Trophoblast cell (in vitro differentiated cells and primary cell): Measurements from ENCODE around the gene PALLD.
A peak's percentile ranks its signal among the peaks of the same experiment; 100 is the strongest.

Source experiments
- DNase-seq, 2 donors: peaks; one replicate each; pipeline ENCODE4 v3.0.0-alpha.2; 2016
- H2AFZ ChIP-seq: 2 replicates; pipeline ENCODE4 v1.6.1; 2013; ENCODE audit warnings: low read length, moderate library complexity, mild to moderate bottlenecking; ENCODE audit not compliant: insufficient read depth, poor library complexity
- H2AK5ac ChIP-seq: 2 replicates; pipeline ENCODE4 v1.6.1; 2013; ENCODE audit warnings: mild to moderate bottlenecking, low read length
- H2BK120ac ChIP-seq: 2 replicates; pipeline ENCODE4 v1.6.1; 2013; ENCODE audit warnings: low read length, mild to moderate bottlenecking, moderate library complexity; ENCODE audit not compliant: insufficient read depth, poor library complexity
- H2BK12ac ChIP-seq: 2 replicates; pipeline ENCODE4 v1.6.1; 2013; ENCODE audit warnings: mild to moderate bottlenecking, low read length, moderate library complexity
- H2BK5ac ChIP-seq: 2 replicates; pipeline ENCODE4 v1.6.1; 2013; ENCODE audit warnings: low read length, low read depth, moderate library complexity, mild to moderate bottlenecking; ENCODE audit not compliant: poor library complexity
- H3K14ac ChIP-seq: 2 replicates; pipeline ENCODE4 v1.6.1; 2013; ENCODE audit warnings: mild to moderate bottlenecking, low read length
- H3K18ac ChIP-seq: 2 replicates; pipeline ENCODE4 v1.6.1; 2013; ENCODE audit warnings: mild to moderate bottlenecking, low read length
- H3K23ac ChIP-seq: 2 replicates; pipeline ENCODE4 v1.6.1; 2013; ENCODE audit warnings: low read length
- H3K27ac ChIP-seq: 2 replicates; pipeline ENCODE4 v1.5.1; 2013; ENCODE audit warnings: low read depth, mild to moderate bottlenecking, inconsistent platforms, low read length, moderate library complexity
- H3K27me3 ChIP-seq: 2 replicates; pipeline ENCODE4 v1.6.1; 2013; ENCODE audit warnings: inconsistent platforms, mild to moderate bottlenecking, low read length, moderate library complexity; ENCODE audit not compliant: insufficient read depth
- H3K36me3 ChIP-seq, 2 experiments: 1 replicate in 1 of 2; 2 replicates in 1 of 2; pipeline ENCODE4 v1.6.1; 2013; ENCODE audit warnings: low read length in 2 of 2, mild to moderate bottlenecking in 2 of 2, moderate library complexity in 1 of 2; ENCODE audit not compliant: insufficient read depth in 2 of 2, control insufficient read depth in 1 of 2
- H3K4ac ChIP-seq: 2 replicates; pipeline ENCODE4 v1.6.1; 2013; ENCODE audit warnings: low read depth, mild to moderate bottlenecking, low read length, moderate library complexity
- H3K4me1 ChIP-seq, 2 experiments: 1 replicate in 1 of 2; 2 replicates in 1 of 2; pipeline ENCODE4 v1.6.1; 2013; ENCODE audit warnings: low read length in 2 of 2, mild to moderate bottlenecking in 2 of 2, moderate library complexity in 1 of 2; ENCODE audit not compliant: insufficient read depth in 2 of 2, control insufficient read depth in 1 of 2
- H3K4me2 ChIP-seq: 2 replicates; pipeline ENCODE4 v1.6.1; 2013; ENCODE audit warnings: inconsistent platforms, mild to moderate bottlenecking, low read length, moderate library complexity
- H3K4me3 ChIP-seq: 2 replicates; pipeline ENCODE4 v1.5.1; 2013; ENCODE audit warnings: mild to moderate bottlenecking, low read depth, low read length, inconsistent platforms
- H3K79me1 ChIP-seq: one replicate; pipeline ENCODE4 v1.6.1; 2013; ENCODE audit warnings: low read length
- H3K79me2 ChIP-seq: 2 replicates; pipeline ENCODE4 v1.6.1; 2013; ENCODE audit warnings: low read length, mild to moderate bottlenecking; ENCODE audit not compliant: control insufficient read depth, insufficient read depth, poor library complexity
- H3K9ac ChIP-seq: 2 replicates; pipeline ENCODE4 v1.6.1; 2013; ENCODE audit warnings: mild to moderate bottlenecking, low read length
- H3K9me3 ChIP-seq: 2 replicates; pipeline ENCODE4 v1.6.1; 2013; ENCODE audit warnings: low read depth, mild to moderate bottlenecking, control low read depth, inconsistent platforms, low read length; ENCODE audit not compliant: insufficient read depth
- H4K12ac ChIP-seq: 2 replicates; pipeline ENCODE4 v1.6.1; 2013; ENCODE audit warnings: low read depth, mild to moderate bottlenecking, low read length, moderate library complexity
- H4K8ac ChIP-seq: 2 replicates; pipeline ENCODE4 v1.6.1; 2013; ENCODE audit warnings: low read depth, mild to moderate bottlenecking, low read length, moderate library complexity
- H4K91ac ChIP-seq: one replicate; pipeline ENCODE4 v1.6.1; 2013; ENCODE audit warnings: low read depth, mild to moderate bottlenecking, low read length, moderate library complexity
- WGBS: extraction: QIAGEN DNeasy Blood & Tissue Kit; methylation state at CpG from one replicate; pipeline ENCODE4 v1.1.7; 2013; ENCODE audit warnings: missing lambda C conversion rate; ENCODE audit not compliant: insufficient read length, insufficient coverage; ENCODE audit errors: extremely low coverage; 5-methylcytosine and 5-hydroxymethylcytosine counted together

PALLD gene

GRCh38 chr4:168648929-168649328 lies 152.1 kb downstream of the PALLD start:
- Histone ChIP-seq H3K9me3 (no peaks in the 10 kb centered on the region), H3K4me3 (no peak overlapping the region), H2AFZ (no peak overlapping the region), H4K91ac (no peak overlapping the region), H4K8ac (no peak overlapping the region), H2BK5ac (no peak overlapping the region), H3K9ac (no peak overlapping the region), H3K18ac (no peak overlapping the region), H2BK12ac (no peak overlapping the region), H3K4ac (no peak overlapping the region), H4K12ac (no peak overlapping the region), H3K4me1 (peaks cover 0 to 4% of the 10 kb centered on the region in 2 experiments), H2AK5ac (no peak overlapping the region), H3K79me2 (peaks cover 2% of the 10 kb centered on the region), H3K27me3 (no peaks in the 10 kb centered on the region), H3K23ac (no peak overlapping the region), H3K14ac (no peak overlapping the region), H2BK120ac (no peak overlapping the region), H3K27ac (no peak overlapping the region), H3K36me3 (peaks cover 4 to 5% of the 10 kb centered on the region in 2 experiments), H3K4me2 (no peak overlapping the region), H3K79me1 (no peaks in the 10 kb centered on the region)
- DNase-seq = peak; percentile 81 to 89
- WGBS = no CpG with 5 or more reads among the region's 3 CpGs

DNA sequence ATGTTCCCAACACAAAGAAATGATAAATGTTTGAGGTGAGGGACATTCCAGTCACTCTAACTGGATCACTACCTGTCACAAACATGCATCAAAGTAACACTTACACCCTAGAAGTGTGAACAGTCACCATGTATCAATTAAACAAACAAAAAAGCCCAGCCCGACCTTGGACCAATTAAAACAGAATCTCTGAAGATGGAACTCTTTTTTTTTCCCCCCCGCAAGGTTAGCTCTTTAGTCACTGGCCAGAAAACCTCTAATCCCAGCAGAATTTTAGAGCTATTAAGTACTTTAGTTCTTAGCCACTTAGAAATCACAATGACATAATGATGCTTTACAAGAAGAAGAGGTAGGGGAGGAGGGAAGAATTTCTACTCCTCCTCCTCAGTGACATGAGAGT lies 154.5 kb downstream of the PALLD start:
- Histone ChIP-seq H3K4me3 (no peak overlapping the region), H2BK12ac (no peak overlapping the region), H3K4ac (no peak overlapping the region), H2AK5ac (no peak overlapping the region), H2AFZ (no peak overlapping the region), H3K27ac (no peak overlapping the region), H4K91ac (no peak overlapping the region), H3K36me3 (peaks cover 0 to 3% of the 10 kb centered on the region in 2 experiments), H3K23ac (no peak overlapping the region), H3K9ac (no peak overlapping the region), H3K18ac (no peak overlapping the region), H3K79me2 (peaks cover 2% of the 10 kb centered on the region), H2BK120ac (no peak overlapping the region), H4K12ac (no peak overlapping the region), H2BK5ac (no peak overlapping the region), H3K4me1 (peaks cover 0 to 4% of the 10 kb centered on the region in 2 experiments), H3K14ac (no peak overlapping the region), H4K8ac (no peak overlapping the region), H3K9me3 (no peaks in the 10 kb centered on the region), H3K27me3 (no peaks in the 10 kb centered on the region), H3K79me1 (no peaks in the 10 kb centered on the region), H3K4me2 (no peak overlapping the region)
- DNase-seq = no peak
- WGBS = no CpG with 5 or more reads among the region's 2 CpGs

GRCh38 chr4:168651864-168652263 lies 155.0 kb downstream of the PALLD start:
- Histone ChIP-seq H4K91ac (no peak overlapping the region), H3K27me3 (no peaks in the 10 kb centered on the region), H3K9ac (no peak overlapping the region), H3K14ac (no peak overlapping the region), H3K9me3 (no peaks in the 10 kb centered on the region), H3K36me3 (peaks cover 0 to 3% of the 10 kb centered on the region in 2 experiments), H2BK120ac (no peak overlapping the region), H3K4me1 (peaks cover 0 to 4% of the 10 kb centered on the region in 2 experiments), H3K4ac (no peak overlapping the region), H4K8ac (no peak overlapping the region), H3K79me2 (peaks cover 2% of the 10 kb centered on the region), H2AK5ac (no peak overlapping the region), H4K12ac (no peak overlapping the region), H3K79me1 (no peaks in the 10 kb centered on the region), H3K23ac (no peak overlapping the region), H3K27ac (no peak overlapping the region), H3K4me3 (no peak overlapping the region), H2AFZ (no peak overlapping the region), H2BK5ac (no peak overlapping the region), H3K18ac (no peak overlapping the region), H3K4me2 (no peak overlapping the region), H2BK12ac (no peak overlapping the region)
- no peak for DNase-seq
- no CpG with 5 or more reads among the region's 4 CpGs for WGBS

DNA sequence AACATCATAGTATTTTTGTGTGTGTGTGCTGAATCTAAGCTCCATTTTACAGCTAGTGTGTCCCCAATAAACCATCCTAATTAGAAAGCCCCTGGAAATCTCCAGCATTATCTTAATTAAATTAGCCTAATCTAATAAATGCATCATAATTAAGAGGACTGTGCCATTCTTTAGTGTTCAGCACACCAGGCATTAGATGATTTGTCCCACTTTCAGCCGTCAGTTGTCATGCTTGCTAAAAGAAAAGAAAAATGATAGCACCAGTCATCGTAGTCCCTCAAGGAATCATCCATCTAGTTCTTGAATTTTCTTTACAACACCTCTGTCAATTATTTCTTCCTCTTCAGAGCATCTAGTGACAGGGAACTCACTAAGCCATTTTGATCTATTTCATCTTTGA lies 155.9 kb downstream of the PALLD start:
- Histone ChIP-seq H3K79me1 (peaks cover 3% of the 10 kb centered on the region), H3K36me3 (peaks cover 2 to 3% of the 10 kb centered on the region in 2 experiments), H3K14ac (no peak overlapping the region), H4K12ac (no peak overlapping the region), H3K79me2 (peaks cover 2% of the 10 kb centered on the region), H2BK120ac (no peak overlapping the region), H3K4me1 (peaks cover 0 to 5% of the 10 kb centered on the region in 2 experiments), H3K9ac (no peak overlapping the region), H2BK12ac (no peak overlapping the region), H2AK5ac (no peak overlapping the region), H3K18ac (no peak overlapping the region), H3K27ac (no peak overlapping the region), H3K23ac (no peak overlapping the region), H2AFZ (no peak overlapping the region), H3K4ac (no peak overlapping the region), H3K9me3 (no peaks in the 10 kb centered on the region), H3K27me3 (no peaks in the 10 kb centered on the region), H2BK5ac (no peak overlapping the region), H3K4me3 (no peak overlapping the region), H4K8ac (no peak overlapping the region), H4K91ac (no peak overlapping the region), H3K4me2 (no peak overlapping the region)
- no peak for DNase-seq
- WGBS = no CpG with 5 or more reads among the region's 2 CpGs
